ENCODE measurements around the gene PPP1R3C. TPM values are rescaled to one million over a fixed set of nuclear protein-coding genes. Genes with fewer than 3 reads are reported as not detected.

Gene PPP1R3C
- total RNA-seq, 4 donors from 2014 or later: 3.3 to 8.7 (median 3.7) TPM

- Histone ChIP-seq H3K36me3 (peaks cover 0 to 36% (median 0%) of the 10 kb centered on the region in 3 donors), H3K4me1 (no peaks in the 10 kb centered on the region), H3K27ac (no peak overlapping the region), H3K27me3 (no peaks in the 10 kb centered on the region), H3K4me3 (no peak overlapping the region), H3K9me3 (peaks cover 0 to 4% (median 0%) of the 10 kb centered on the region in 4 donors)
- TF ChIP-seq POLR2A (IDR thresholded peaks at IDR 0.05): no peak
- no peak for TF ChIP-seq CTCF (IDR thresholded peaks at IDR 0.05)
- TF ChIP-seq EP300 (IDR thresholded peaks at IDR 0.05): no peak
- DNase-seq (ENCODE audit: low spot score in 2 of 2): no peak
Observed at GRCh38 chr10:91624633-91625032, 8.2 kb downstream of the PPP1R3C start.

GRCh38 chr10:91622601-91623000 is 10.3 kb downstream of the PPP1R3C start:
- Histone ChIP-seq H3K4me1 (no peaks in the 10 kb centered on the region), H3K27ac (no peak overlapping the region), H3K27me3 (no peaks in the 10 kb centered on the region), H3K36me3 (peaks cover 0 to 18% (median 0%) of the 10 kb centered on the region in 3 donors), H3K9me3 (peaks cover 0 to 7% (median 0%) of the 10 kb centered on the region in 4 donors), H3K4me3 (no peak overlapping the region)
- DNase-seq (ENCODE audit: low spot score in 2 of 2): no peak
- no peak for TF ChIP-seq CTCF (IDR thresholded peaks at IDR 0.05)
- TF ChIP-seq EP300 (IDR thresholded peaks at IDR 0.05): no peak
- TF ChIP-seq POLR2A (IDR thresholded peaks at IDR 0.05): no peak
- WGBS, 2 donors: 92 to 95% methylated on average over 1 of the region's 1 CpG

GRCh38 chr10:91621483-91622113 is 11.3 kb downstream of the PPP1R3C start:
- H3K4me1 ChIP-seq: no peaks in the 10 kb centered on the region
- H3K36me3 ChIP-seq: peaks cover 0 to 16% (median 0%) of the 10 kb centered on the region in 3 donors
- DNase-seq (ENCODE audit: low spot score in 2 of 2): no peak
- WGBS, 2 donors: 73 to 81% methylated on average over 1 of the region's 1 CpG
- peaks cover 0 to 7% (median 0%) of the 10 kb centered on the region in 4 donors for H3K9me3 ChIP-seq
- no peak overlapping the region for H3K4me3 ChIP-seq
- no peaks in the 10 kb centered on the region for H3K27me3 ChIP-seq
- no peak for TF ChIP-seq EP300 (IDR thresholded peaks at IDR 0.05)
- no peak for TF ChIP-seq POLR2A (IDR thresholded peaks at IDR 0.05)
- no peak for TF ChIP-seq CTCF (IDR thresholded peaks at IDR 0.05)
- no peak overlapping the region for H3K27ac ChIP-seq

GRCh38 chr10:91617072-91617609 is 15.7 kb downstream of the PPP1R3C start:
- peaks cover 0 to 8% (median 0%) of the 10 kb centered on the region in 4 donors for H3K4me1 ChIP-seq
- no peaks in the 10 kb centered on the region for H3K36me3 ChIP-seq
- TF ChIP-seq POLR2A (IDR thresholded peaks at IDR 0.05) (no peak), EP300 (IDR thresholded peaks at IDR 0.05) (no peak), CTCF (IDR thresholded peaks at IDR 0.05) (no peak)
- 68 to 78% methylated on average over 7 of the region's 7 CpGs for WGBS, 2 donors
- H3K27me3 ChIP-seq: no peaks in the 10 kb centered on the region
- peaks cover 0 to 6% (median 0%) of the 10 kb centered on the region in 4 donors for H3K9me3 ChIP-seq
- DNase-seq (ENCODE audit: low spot score in 2 of 2): no peak
- H3K4me3 ChIP-seq: no peak overlapping the region
- no peak overlapping the region for H3K27ac ChIP-seq

- Histone ChIP-seq H3K4me3 (no peak overlapping the region), H3K27ac (no peak overlapping the region), H3K27me3 (no peaks in the 10 kb centered on the region), H3K9me3 (peaks cover 0 to 4% (median 0%) of the 10 kb centered on the region in 4 donors), H3K4me1 (peaks cover 0 to 8% (median 0%) of the 10 kb centered on the region in 4 donors), H3K36me3 (no peaks in the 10 kb centered on the region)
- WGBS, 2 donors: 46 to 68% methylated on average over 1 of the region's 1 CpG
- TF ChIP-seq POLR2A (IDR thresholded peaks at IDR 0.05) (no peak), EP300 (IDR thresholded peaks at IDR 0.05) (no peak), CTCF (IDR thresholded peaks at IDR 0.05) (no peak)
- no peak for DNase-seq (ENCODE audit: low spot score in 2 of 2)
Observed at GRCh38 chr10:91616137-91616536, 16.7 kb downstream of the PPP1R3C start.

Measured in tibial nerve (tissue), 4 donors.